Caki2 (cell line): Measurements from ENCODE around the gene VTI1A. TPM values are rescaled to one million over a fixed set of nuclear protein-coding genes. Genes with fewer than 3 reads are reported as not detected.

Experiments
- DNase-seq: peaks from one replicate; pipeline ENCODE4 v3.0.0-alpha.2; 2015; ENCODE audit warnings: low read depth
- in situ Hi-C: cut with HindIII; loops from 2 replicates; pipeline ENCODE4 v1.10.0; 2016; ENCODE audit warnings: low sequenced_read_pairs, low pct_unique_long_range_greater_than_20kb, mixed read lengths
- total RNA-seq: library from RNA; depleted of rRNA; stranded (reverse); fragments of >200 nt; shearing (Covaris generic); gene quantifications from 2 replicates; pipeline ENCODE4 v1.2.3, GENCODE V29; 2014; ENCODE audit warnings: low replicate concordance

VTI1A gene
- total RNA-seq, 1 experiment from 2014 or later: 17.8 TPM

DNA sequence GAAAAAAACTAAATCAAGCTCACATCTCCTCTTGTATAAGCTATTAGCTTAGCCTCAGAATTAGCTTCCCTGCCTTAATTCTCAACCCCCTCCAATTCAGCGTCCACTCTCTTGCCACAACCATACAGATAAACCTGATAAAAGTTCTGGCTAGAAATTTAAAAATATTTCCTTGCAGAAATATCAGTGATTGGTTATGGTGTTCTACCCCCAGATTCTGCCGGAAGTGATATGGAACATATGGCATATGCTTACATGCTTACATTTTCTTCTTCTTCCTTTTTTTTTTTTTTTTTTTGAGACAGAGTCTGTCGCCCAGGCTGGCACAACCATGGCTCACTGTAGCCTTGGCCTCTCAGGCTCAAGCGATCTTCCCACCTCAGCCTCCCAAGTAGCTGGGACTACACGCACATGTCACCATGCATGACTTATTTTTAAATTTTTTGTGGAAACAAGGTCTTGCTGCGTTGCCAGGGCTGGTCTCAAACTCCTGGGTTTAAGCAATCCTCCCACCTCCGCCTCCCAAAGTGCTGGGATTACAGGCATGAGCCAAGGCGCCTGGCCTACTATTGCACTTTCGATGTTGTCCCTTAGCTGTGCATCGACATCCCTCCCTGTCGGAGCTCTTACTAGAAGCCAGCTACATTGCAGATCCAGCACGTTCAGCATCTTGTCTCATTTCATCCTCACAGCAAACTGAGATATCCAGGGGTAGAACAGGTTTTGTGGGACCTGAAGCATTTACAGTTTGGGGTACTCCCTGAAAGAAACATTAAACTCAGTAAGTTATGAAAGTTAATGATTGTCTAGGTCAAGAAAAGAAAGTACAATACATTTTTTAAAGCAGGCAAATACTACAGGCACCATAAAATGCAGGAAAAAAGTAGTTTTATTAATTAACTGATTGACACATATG is 297.4 kb downstream of the VTI1A start:
- DNase-seq: no peak
- in situ Hi-C loops: no loop called here

DNA sequence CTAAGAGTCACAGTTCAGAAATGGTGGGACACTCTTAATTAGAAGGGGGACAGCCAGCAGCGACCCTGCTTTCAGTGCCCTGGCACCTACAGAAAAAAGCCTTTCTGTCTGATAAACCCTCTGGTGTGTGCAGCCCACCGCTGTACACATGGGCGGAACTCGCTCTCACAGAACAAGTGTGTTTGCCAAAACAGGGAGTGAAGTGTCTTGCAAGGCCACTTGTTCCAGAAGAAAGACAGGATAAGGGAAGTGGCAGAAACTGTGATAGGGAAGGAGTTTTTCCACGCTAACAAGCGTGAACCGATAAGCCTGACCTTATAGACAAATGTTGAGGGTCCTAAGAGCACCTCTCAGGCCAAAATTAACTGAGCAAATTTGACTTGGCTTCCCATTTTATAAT is 299.3 kb downstream of the VTI1A start:
- in situ Hi-C loops: no loop called here

DNA sequence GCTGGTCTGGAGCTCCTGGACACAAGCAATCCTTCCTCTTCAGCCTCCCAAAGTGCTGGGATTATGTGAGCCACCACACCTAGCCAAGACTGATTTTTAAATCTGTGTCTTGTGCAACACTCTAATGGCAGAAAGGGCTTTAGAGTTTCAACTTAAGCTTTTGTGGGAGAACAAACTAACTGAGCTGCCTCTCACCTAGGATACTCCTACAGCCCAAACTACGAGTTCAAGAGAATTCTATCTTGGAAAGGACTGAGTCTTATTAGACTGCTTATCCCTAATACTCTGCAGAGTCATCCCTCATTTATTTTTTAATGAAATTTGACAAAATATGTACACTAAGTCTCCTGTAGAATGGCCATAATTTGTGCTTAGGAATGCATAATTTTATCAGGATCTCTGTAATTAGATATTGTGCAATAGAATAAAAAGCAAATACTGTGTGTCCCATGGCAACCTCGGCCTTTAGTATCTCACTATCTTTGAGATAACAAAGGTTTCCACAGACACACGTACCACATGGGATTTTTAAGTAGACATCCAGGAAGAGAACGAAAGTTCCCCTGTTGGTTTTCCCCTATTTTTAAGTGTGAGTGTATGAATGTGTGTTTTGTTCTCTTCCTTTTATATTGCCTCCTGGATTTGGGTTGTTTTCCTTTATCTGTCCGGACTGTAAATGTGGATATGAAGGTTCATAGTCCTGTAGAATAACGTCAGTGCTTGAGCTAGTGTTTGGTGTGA is 303.6 kb downstream of the VTI1A start:
- no peak for DNase-seq
- in situ Hi-C loops: no loop called here

More for the DNA sequence above, 299.3 kb downstream of the VTI1A start:
- no peak for DNase-seq

DNA sequence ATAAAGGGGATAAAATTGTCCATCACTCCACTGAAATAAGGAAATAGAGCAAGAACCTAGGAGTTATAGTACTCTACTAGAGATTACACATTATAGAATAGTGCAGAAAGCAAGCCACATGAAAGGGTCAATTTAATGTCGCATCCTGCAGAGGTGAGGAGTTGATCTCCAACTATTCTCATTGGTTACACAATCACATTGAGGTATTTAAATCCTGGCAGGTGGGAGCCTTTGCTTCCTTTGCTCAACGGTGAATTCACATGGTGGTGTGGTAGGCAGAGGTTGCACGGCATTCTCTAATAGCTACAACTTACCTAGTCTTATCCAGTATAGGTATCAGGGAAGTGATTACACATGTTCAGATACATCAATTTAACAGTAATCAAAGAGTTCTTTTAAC is 304.6 kb downstream of the VTI1A start:
- no peak for DNase-seq
- in situ Hi-C loops: no loop called here

DNA sequence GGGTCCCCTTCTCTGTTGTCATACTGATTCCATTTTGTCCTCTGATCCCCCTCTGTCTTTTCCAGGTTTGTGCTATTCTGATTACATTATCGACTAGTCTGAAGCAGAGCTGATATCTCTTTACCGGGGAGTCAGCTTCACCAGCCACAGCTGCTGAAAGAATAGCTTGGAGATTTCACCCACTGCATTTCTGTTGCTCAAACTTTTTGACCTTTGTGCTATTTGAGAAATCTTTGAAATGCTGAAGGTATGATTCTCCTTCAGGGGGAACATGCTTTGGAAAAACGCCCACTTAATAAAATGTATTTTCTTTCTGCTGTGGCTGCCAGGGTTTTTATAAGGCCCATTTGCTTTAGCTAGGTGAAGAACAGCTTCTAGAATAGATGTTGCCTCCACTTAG is 305.3 kb downstream of the VTI1A start:
- no peak for DNase-seq
- in situ Hi-C loops: no loop called here

DNA sequence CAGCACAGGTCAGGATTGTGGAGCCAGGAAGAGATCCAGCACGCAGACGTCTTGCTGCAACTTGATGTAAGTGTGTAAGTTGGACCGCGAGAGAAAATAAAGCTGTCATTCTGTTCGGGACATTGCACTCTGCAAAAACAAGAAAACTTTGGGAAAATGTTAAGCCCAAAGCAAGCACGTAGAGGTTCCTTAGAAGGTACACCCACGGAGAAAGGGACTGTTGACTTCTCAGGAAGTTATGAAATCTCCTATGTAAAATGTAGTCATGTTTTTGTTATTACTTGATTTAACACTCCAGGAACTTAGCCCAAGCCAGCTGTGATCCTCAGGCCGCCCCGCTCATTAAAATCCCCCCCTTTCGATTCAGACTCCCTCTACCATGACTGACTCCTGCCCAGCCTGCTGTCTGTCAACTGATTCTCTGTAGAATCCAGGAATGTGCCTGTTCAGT is 307.0 kb downstream of the VTI1A start:
- no peak for DNase-seq
- in situ Hi-C loops: no loop called here

DNA sequence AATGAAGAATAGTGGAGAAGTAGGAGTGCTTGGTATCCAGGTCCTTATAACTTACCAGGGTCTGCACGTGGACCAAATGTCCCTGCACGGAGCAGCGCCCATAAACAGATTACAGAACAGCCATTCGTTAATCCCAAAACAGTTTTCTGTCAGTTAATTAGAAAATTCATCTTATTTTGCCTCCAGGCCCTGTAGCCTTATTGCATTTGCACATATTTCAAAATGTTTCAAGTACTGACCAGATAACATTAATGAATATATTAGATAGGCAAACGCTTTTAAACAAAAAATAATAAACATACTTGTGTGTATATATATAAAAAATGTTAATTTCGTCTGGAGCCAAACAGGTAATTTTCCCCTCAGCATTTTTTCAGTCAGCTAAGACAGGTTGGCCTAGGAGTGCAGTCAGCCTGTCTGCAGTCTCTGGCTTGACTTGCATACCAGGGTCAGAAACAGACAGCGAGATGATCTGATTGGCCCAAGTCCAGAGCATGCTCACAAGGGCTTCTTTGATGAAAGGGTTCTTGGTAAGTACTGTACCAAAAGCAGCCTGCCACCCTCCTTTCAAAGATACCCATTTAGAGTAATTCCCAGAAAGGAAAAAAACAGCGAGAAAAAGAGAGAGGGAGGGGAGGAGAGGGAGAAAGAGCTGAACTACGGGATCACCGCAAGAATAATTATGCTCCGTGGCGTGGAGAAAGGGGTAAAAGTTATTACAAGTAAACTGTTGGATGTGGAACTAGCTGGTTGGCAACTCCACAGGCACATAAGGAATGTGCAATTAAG is 308.6 kb downstream of the VTI1A start:
- DNase-seq: no peak

DNA sequence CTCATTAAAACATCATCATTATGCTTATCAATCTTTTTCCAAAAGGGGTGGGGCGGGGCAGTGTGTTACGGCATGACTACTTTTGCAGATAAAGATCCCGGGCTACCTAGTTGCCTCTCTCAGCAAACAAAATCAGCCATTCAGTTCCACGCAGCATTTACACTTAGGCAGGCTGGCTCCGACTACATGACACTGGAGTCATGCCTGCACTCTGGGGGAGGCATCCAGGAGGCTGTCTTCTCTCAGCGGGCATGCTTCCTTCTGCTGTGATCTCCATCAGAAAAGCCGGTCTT is 309.2 kb downstream of the VTI1A start:
- in situ Hi-C loops: no loop called here
- no peak for DNase-seq

More for the DNA sequence above, 308.6 kb downstream of the VTI1A start:
- in situ Hi-C loops: no loop called here

DNA sequence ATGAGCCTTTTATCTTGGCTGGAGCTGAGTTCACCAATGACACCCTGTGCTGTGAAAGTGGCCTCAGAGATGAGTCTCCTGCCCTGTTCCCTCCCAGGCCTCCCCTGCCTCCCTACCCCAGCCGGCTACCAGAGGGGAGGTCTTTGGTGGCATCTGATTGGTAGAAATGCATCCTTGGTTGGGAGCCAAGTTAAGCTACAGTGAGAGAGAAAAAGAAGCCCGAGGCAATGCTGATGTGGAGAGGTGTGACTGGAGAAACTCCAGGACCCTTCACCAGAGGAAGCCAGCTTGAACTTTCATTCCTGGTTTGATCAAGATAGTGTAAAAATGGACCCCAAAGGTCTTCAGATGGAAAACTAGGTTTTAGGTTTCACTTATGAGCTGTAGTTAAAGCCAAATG is 311.9 kb downstream of the VTI1A start:
- in situ Hi-C loops: no loop called here
- peak; percentile 19 for DNase-seq

DNA sequence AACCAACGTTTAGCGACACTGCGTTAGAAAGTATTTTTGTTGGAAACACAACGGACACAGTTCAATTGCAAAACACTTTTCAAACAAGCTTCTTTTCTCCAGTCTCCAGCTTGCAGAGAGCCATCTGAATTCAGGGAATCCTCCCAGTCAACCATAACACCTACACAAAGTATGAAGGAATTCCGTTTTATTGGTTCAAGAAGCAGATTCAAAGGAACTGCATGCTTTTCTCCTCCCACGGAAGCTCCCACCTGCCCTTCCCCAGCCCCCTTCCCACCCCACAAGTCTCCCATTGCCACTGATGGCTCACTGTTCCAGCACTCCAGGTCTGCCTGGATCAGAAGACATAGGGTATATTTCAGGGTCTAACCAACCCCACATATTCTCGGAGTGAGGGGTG is 312.5 kb downstream of the VTI1A start:
- no peak for DNase-seq
- in situ Hi-C loops: no loop called here

DNA sequence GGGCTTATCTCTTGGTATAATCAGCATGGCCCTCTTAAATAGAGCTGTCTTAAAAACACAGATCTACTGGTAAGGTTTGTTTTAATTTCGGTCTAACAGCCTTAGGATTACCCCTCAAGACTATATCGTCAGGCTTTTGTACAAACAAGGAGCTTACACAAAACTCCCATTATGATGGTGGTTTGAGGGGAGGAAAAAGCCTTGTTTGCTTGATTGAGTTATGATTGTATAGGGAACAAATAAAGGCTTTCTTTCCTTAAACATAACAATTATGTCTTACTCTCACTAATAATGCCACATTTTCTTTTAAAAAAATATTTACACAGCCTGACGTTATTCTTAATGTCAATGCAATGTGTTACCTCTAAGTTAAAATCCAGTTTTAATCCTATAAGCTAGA is 314.2 kb downstream of the VTI1A start:
- in situ Hi-C loops: no loop called here
- DNase-seq: no peak

DNA sequence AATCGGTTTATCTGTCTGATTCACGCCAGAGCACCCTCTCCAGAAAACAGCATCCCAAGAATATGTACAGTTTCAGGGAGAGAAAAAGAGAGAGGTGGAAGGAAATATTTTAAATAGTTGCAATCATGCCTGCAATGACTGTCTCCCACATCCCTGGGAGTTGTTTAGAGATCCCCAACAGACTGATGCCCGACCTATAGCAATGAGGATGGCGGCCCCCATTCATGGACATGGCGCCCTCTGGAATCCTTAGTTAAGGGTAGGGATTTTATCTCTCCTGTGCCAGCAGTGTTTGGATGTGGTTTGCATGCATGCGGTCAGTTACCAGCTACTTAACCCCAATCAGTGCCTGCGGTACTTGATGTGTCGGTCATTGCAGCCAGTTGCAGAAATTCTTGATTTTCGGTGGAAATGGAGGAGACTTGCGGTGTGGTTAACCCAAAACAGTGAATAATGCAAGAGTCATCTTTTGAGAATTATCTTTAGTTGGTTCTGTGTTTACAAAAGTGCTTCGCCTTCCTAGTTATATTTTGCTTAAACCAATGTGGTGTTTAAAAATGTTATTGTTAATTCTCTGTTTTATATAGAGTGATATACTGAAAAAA is 317.0 kb downstream of the VTI1A start:
- no peak for DNase-seq
- in situ Hi-C loops: no loop called here

DNA sequence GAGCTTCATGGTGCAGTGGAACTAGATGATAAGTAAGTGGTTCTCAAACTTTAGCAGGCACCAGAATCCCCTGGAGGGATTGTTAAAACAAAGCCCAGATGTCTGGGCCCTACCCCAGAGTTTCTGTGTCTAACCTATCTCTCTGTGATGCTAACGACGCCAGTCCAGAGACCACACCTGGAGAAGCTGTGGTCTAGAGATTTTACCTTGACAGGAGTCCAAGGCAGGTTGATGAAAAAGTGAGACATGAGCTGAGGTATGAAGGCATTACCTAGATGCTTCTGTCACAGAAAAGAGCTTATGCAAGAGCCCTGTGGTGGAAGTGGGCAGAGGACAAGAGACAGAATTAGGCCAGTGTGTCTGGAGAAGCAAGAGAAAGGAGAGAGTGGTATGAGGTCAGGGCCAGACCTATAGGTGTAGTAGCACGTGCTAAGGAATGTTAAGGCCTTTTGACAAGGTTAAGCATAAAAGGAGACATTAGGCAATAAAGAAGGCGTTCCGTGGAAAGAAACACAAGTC is 318.8 kb downstream of the VTI1A start:
- in situ Hi-C loops: no loop called here

DNA sequence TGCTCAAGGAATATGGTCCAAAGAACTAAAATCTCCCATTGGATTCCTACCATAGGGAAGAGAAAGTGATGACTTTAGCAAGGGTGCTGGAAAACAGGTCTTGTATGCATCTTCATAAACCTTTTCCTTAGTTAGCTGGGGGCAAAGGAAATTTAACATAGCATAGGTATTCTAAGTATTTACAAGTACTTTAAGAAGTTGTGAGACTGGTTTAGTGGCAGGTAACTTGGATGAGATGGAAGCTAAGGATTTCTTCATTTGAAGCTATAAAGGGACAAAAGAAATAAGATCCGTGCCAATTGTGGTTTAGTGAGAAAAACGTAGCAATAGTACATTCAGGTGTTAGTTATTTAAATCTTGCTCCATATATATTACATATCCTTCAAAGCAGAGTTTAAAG is 319.6 kb downstream of the VTI1A start:
- in situ Hi-C loops: no loop called here

More for the DNA sequence above, 318.8 kb downstream of the VTI1A start:
- no peak for DNase-seq

DNA sequence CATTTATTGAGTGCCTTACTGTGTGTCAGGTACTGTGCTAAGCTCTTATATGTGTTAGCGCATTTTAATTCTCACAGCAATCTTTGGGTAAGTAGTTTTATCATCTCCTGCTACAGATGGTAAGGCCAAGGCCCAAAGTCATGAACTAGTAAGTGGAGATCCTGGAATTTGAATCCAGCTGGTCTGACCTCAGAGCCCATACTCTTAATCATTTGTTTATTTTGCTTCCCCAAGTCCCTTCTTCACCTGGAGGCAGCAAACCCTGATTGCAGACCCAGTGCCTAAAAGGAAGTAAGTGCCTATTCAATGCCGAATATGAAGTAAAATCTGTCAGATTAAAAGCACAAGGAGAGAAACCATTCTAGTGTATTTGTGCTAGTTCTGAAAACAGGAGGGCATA is 320.1 kb downstream of the VTI1A start:
- no peak for DNase-seq
- in situ Hi-C loops: no loop called here

More for the DNA sequence above, 319.6 kb downstream of the VTI1A start:
- no peak for DNase-seq

DNA sequence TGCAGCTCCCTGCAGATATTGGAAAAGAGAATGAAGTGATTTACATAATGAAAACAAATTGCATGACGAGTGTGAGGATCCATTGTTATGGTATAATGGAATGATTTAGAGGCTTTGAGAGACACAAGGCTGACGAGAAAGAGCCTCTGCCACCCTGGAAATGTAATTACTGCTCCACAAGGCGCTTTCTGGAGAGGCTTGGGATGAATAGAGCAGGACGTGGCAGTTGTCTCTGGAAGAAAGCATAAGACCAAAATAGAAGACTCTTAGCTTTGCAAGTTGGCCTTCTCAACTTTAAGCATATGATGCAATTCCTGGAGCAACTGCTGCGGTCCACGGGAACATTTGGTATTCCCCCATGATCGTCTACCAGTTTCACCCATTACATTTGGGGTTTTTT is 321.1 kb downstream of the VTI1A start:
- no peak for DNase-seq
- in situ Hi-C loops: no loop called here

DNA sequence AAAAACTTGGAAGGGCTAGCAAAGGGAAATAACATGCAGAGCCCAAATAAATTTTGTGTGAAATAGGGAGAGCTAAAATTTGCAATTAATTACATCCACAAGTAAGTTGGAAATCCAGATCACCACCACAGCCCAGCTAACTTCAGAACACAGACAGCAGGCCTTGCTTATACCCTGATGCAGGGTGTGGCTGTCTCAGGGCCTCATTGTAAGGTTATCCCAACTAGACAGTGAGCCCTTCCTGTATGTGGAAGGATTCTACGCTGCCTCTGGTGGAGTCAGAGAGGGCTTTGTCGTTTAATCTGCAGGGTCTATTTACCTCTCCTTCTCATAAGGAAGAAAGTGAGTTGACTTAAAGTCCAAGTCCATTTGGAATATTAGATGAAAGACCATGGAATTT is 322.1 kb downstream of the VTI1A start:
- in situ Hi-C loops: no loop called here
- DNase-seq: no peak

DNA sequence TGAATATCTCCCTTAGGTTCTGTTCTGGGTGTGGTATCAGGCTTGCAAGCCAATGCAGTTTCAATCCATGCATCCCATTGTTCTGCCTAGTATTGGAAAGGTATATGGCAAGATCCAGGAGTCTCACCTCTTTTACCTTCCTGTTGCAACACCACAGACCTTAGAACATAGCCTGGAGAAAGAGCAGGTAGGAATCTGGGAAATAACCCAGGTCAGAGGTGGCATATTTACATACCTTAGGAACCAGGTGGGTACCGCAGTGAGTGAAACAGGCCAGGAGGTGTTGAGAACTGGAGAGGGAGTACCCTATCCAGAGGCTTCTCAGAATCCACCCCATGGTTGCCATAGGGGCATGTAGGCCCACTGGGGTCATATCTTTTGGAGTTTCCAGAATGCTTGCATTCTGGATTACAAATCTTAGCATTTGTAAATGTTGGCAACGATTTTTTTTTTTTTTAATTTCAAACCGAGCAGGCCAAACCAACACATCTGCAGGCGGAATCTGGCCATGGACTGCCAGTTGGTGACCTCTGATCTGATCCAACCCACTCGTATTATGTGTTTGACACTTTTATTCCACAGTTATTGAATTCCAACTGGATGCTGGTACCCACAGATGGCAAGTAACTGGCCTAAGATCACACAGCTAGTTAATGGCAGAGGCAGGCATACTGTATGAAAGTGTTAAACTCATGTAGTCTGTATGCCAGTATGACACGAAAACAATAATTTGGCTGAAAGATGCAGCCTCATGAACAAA is 322.8 kb downstream of the VTI1A start:
- in situ Hi-C loops: no loop called here
- no peak for DNase-seq
